Subcutaneous abdominal adipose tissue (tissue), 5 donors: ENCODE measurements around the gene NBAS.
A peak's percentile ranks its signal among the peaks of the same experiment; 100 is the strongest.

Experiments used
- H3K27ac ChIP-seq: one replicate; pipeline ENCODE4 v1.7.0; 2013; ENCODE audit warnings: low read depth, mild to moderate bottlenecking, inconsistent platforms, low read length, moderate library complexity
- H3K27me3 ChIP-seq, 5 donors: one replicate each; pipeline ENCODE4 v1.7.0; 2013; ENCODE audit warnings: low read length in 5 of 5, inconsistent platforms in 1 of 5; ENCODE audit not compliant: control insufficient read depth in 5 of 5, insufficient read depth in 4 of 5
- H3K36me3 ChIP-seq, 5 donors: one replicate each; pipeline ENCODE4 v1.7.0; 2013; ENCODE audit warnings: low read length in 5 of 5; ENCODE audit not compliant: control insufficient read depth in 5 of 5, insufficient read depth in 5 of 5
- H3K4me1 ChIP-seq, 5 donors: one replicate each; pipeline ENCODE4 v1.7.0; 2013; ENCODE audit warnings: low read length in 5 of 5, mild to moderate bottlenecking in 3 of 5, moderate library complexity in 1 of 5; ENCODE audit not compliant: control insufficient read depth in 5 of 5, insufficient read depth in 5 of 5
- H3K4me3 ChIP-seq, 5 donors: one replicate each; pipeline ENCODE4 v1.7.0; 2013; ENCODE audit warnings: low read length in 5 of 5, low read depth in 1 of 5
- H3K9ac ChIP-seq, 5 donors: one replicate each; pipeline ENCODE4 v1.7.0; 2013; ENCODE audit warnings: low read length in 5 of 5, mild to moderate bottlenecking in 4 of 5, moderate library complexity in 3 of 5
- H3K9me3 ChIP-seq, 5 donors: one replicate each; pipeline ENCODE4 v1.7.0; 2013; ENCODE audit warnings: low read length in 5 of 5; ENCODE audit not compliant: control insufficient read depth in 5 of 5
- donor health status: healthy.
- donor health status: healthy.
- donor health status: healthy.
- donor health status: healthy.
- donor health status: healthy.

NBAS gene

DNA sequence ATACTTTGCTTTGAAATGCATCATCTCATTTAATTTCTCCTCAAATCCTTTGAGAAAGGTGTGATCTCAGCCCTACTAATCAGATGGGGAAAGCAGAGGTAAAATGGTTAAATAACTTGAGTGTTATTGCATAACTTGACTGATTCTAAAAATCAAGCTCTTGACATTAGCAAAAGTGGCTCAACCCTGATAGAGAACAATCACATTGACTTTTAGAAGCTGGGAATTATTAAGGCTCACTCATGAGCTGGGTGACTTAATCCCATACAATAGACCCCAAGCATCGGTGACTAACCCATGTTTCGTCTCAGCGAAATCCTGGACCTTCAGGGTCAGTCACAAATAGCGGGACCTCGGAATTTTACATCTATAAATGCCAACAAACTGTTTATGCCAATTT lies 378.9 kb downstream of the NBAS start:
- no peaks in the 10 kb centered on the region for H3K4me1 ChIP-seq
- H3K27me3 ChIP-seq = no peaks in the 10 kb centered on the region
- H3K4me3 ChIP-seq = no peak overlapping the region
- H3K9ac ChIP-seq = no peak overlapping the region
- peaks cover 12 to 53% (median 22%) of the 10 kb centered on the region in 5 donors for H3K36me3 ChIP-seq
- H3K9me3 ChIP-seq = no peaks in the 10 kb centered on the region
- H3K27ac ChIP-seq = no peak overlapping the region

DNA sequence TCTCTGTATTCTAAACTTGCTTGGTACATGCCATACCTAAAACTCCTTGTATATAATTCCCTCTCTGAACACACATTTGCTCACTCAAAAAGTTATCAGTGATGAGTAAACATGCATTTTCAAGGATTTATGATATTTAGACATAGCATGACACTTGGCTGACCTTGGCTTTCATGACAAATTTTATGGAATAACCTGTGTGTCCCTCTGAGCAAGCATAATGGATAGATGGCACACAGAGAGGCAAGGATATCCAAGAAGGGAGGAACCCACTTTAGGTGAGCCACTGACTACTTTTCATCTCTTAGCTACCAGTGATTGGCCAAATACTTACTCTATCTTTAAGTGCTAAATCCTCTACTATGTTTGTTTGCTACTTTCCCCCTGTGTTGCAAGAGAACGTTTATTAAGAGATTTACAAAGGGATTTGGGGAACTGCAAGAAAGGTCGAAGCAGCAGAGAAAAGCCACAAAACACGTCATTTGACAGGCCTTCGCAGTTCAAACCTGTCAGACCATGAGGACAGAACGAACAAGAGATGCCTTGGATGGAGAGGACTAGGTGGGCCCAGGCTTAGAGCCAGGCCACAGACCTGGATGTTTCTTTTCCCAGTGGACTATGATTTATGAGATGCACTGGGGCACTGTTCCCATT lies 379.9 kb downstream of the NBAS start:
- H3K9ac ChIP-seq = no peak overlapping the region
- H3K4me1 ChIP-seq = no peaks in the 10 kb centered on the region
- H3K36me3 ChIP-seq = peaks cover 13 to 51% (median 22%) of the 10 kb centered on the region in 5 donors
- no peaks in the 10 kb centered on the region for H3K27me3 ChIP-seq
- H3K9me3 ChIP-seq = no peaks in the 10 kb centered on the region
- H3K4me3 ChIP-seq = no peak overlapping the region
- no peak overlapping the region for H3K27ac ChIP-seq

DNA sequence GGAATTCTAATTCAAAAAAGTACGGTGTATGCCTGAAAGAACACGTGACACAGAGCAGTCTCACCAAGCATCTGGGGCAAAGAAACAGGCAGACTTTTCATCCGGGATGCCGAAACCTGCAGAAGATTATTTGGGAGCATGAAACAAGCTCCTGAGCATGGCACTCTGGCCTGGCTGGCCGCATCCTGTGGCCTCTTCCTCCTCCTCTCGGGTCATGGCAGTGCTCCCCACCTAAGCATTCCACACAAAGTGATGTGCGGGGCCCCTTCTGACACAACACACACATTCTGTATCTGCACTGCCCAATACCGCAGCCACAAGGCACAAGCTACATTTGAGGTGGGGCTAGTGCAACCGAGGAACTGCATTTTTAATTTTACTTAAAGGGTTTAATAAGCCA lies 380.8 kb downstream of the NBAS start:
- Histone ChIP-seq H3K9me3 (no peaks in the 10 kb centered on the region), H3K9ac (no peak overlapping the region), H3K4me3 (no peak overlapping the region), H3K4me1 (no peaks in the 10 kb centered on the region), H3K27me3 (no peaks in the 10 kb centered on the region), H3K36me3 (peaks cover 16 to 54% (median 18%) of the 10 kb centered on the region in 5 donors), H3K27ac (no peak overlapping the region)

DNA sequence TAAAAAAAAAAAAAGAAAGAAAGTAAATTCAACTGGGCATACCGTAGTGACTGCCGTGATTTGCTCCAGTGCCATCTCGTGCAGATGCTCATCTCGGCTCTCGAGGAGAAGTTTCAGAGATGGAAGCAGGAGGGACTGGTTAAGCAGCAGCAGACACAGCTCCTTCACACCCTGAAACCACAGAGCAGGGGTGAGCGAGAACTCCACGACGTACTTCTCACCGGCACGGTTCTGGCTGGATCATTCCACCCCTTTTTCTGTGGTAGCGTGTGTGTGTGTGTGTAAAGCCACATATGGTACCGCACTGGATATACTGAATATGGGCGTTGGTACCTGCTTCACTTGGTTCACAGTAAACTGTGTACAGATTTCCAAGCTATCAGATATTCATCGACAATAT lies 382.2 kb downstream of the NBAS start:
- H3K36me3 ChIP-seq = peaks cover 12 to 49% (median 16%) of the 10 kb centered on the region in 5 donors
- no peaks in the 10 kb centered on the region for H3K9me3 ChIP-seq
- H3K4me1 ChIP-seq = no peaks in the 10 kb centered on the region
- no peak overlapping the region for H3K27ac ChIP-seq
- no peaks in the 10 kb centered on the region for H3K27me3 ChIP-seq
- H3K9ac ChIP-seq = no peak overlapping the region
- H3K4me3 ChIP-seq = no peak overlapping the region

DNA sequence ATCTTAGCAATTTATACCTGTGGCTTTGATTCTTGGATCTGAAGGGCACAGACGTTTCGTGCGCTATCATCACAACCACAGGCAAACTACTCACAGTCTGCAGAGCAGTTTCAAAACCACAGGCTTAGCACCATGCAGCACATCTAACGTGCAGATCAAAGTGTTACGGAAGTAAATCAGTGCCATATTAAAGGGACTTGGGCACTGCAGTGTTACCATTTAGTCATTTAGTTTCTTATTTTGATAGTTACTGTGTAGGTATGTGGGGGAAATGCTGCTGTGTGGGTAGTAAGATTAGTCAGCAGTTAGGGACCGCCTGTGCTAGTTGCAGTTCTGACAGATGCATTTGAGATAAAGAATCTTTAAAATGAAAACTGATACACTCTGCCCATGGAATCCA lies 384.0 kb downstream of the NBAS start:
- H3K4me3 ChIP-seq = no peak overlapping the region
- no peaks in the 10 kb centered on the region for H3K4me1 ChIP-seq
- no peaks in the 10 kb centered on the region for H3K9me3 ChIP-seq
- H3K27ac ChIP-seq = no peak overlapping the region
- no peak overlapping the region for H3K9ac ChIP-seq
- H3K27me3 ChIP-seq = no peaks in the 10 kb centered on the region
- H3K36me3 ChIP-seq = peaks cover 6 to 43% (median 14%) of the 10 kb centered on the region in 5 donors

DNA sequence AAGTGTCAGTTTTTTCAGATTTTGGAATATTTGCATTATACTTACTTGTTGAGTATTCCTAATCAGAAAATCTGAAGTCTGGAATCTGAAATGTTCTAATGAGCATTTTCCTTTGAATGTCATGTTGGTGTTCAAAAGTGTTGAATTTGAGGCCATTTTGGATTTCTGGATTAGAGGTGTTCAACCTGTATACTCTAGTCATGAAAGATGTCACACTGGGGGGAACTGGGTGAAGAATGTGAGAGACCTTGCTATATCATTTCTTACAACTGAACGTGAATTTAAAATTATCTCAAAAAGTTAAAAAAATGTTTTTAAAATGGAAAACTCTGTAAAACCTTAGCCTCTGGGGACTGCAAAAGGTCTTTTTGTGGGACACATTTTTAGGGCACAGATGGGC lies 384.5 kb downstream of the NBAS start:
- Histone ChIP-seq H3K27ac (no peak overlapping the region), H3K27me3 (no peaks in the 10 kb centered on the region), H3K4me1 (no peaks in the 10 kb centered on the region), H3K36me3 (peaks cover 6 to 38% (median 14%) of the 10 kb centered on the region in 5 donors), H3K9ac (no peak overlapping the region), H3K9me3 (no peaks in the 10 kb centered on the region), H3K4me3 (no peak overlapping the region)

DNA sequence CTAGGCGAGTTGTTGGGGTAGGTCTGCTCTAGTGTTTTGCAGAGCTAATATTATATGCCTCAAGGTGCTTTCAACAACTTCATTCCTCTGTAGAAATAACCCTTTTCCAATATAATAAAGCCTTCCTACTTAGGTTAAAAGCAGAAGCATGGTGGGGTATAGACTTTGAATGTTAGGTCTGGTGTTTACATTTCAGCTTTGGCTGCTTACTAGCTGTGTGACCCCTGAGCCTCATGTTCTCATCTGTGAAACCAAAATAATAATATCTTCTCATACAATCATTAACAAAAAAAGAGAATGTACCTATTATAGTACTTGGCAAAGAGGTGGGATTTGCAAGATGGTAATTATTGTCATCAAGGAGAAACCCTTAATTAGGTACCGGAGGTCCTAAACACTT lies 386.6 kb downstream of the NBAS start:
- Histone ChIP-seq H3K27me3 (no peaks in the 10 kb centered on the region), H3K9me3 (no peaks in the 10 kb centered on the region), H3K36me3 (peaks cover 6 to 37% (median 14%) of the 10 kb centered on the region in 5 donors), H3K4me1 (peaks cover 0 to 8% (median 2%) of the 10 kb centered on the region in 5 donors), H3K4me3 (no peak overlapping the region), H3K27ac (no peak overlapping the region), H3K9ac (no peak overlapping the region)

DNA sequence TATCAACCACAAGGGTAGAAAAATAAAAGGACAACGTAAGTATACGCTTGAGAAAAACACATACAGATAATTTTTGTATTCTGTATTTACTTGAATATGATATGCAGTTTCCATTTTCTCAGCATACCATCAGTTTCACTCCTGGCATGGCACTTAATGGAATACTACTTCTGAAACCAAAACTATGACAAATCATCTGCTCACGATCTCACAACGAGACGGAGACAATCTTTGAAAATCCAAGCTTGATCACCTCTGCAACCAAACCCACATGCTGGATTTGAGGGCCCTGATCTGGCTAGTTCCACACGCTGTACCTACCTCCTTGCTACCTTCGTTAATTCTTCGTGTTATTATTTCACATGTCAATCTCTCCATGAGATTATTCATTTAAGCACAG lies 387.6 kb downstream of the NBAS start:
- Histone ChIP-seq H3K9me3 (no peaks in the 10 kb centered on the region), H3K9ac (no peak overlapping the region), H3K36me3 (peaks cover 6 to 34% (median 7%) of the 10 kb centered on the region in 5 donors), H3K4me3 (no peak overlapping the region), H3K4me1 (peaks cover 0 to 8% (median 2%) of the 10 kb centered on the region in 5 donors), H3K27me3 (no peaks in the 10 kb centered on the region), H3K27ac (no peak overlapping the region)

DNA sequence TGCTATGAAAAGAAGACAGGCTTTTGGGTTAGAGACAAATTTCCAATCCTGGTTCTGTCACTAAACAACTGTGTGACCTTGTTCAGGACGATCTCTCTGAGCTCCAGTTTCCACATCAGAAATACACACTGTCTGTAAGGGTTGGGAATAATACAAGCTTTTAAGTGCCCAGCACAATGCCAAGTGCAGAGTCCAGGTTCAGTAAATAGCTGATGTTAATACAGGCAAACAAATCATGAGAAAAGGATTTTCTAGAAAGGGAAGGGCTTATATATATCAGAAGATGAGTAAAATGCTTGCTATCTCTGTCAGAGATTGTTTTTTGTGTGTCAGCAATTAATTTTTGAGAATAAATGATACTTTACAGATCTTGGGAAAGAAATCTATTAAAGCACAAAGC lies 388.3 kb downstream of the NBAS start:
- Histone ChIP-seq H3K4me3 (no peak overlapping the region), H3K9ac (no peak overlapping the region), H3K9me3 (no peaks in the 10 kb centered on the region), H3K4me1 (peaks cover 0 to 8% (median 2%) of the 10 kb centered on the region in 5 donors), H3K36me3 (peaks cover 2 to 28% (median 6%) of the 10 kb centered on the region in 5 donors), H3K27me3 (no peaks in the 10 kb centered on the region), H3K27ac (no peak overlapping the region)

DNA sequence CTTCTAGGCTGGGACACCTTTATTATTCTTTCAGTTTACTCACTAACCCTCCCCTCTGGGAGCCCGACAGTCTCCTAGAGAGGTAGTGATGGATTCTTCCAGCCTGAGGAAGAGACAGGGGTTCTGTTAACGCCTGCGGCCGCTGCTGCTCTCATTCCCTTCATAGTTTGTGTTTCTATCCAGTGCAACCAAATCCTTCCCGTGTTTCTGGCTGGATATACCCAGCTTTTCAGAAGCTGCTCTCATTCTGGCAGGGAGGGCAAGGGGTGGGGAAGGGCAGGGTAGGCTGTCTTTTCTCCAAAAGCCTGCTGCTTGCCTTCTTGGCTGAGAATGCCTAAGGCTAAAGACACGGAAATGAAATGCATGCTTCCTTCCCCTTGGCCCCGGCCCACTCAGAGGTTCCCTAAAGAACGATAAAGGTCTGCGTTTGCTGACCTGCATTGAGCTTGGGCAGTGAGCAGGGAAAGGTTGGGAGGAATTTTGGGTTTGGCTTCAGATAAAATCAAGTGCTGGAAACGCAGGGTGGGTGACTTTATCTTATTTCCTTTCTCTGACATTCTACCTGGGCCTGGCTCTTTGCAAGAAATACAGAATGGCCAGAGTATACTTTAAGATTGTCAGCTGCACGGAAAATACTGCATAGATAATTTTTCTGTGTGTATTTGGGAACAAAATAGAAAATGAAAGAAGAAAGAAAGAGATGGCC lies 390.9 kb downstream of the NBAS start:
- H3K4me3 ChIP-seq = no peak overlapping the region
- no peak overlapping the region for H3K9ac ChIP-seq
- peak overlapping the region; percentile 17 for H3K27ac ChIP-seq
- H3K36me3 ChIP-seq = peaks cover 2 to 39% (median 11%) of the 10 kb centered on the region in 5 donors
- H3K27me3 ChIP-seq = no peaks in the 10 kb centered on the region
- H3K4me1 ChIP-seq = peaks cover 0 to 8% (median 2%) of the 10 kb centered on the region in 5 donors
- H3K9me3 ChIP-seq = no peaks in the 10 kb centered on the region
